HL-60/S4 treated with retinoic acid at 250 ng/mL for 4 days and 3 days (cell line): ENCODE results near the gene CXCL16.

Source experiments
- in situ Hi-C: fragments of 300-500 bp; cut with MboI; formaldehyde crosslinking; loops from 2 replicates; pipeline ENCODE4 v1.7.0; 2022; ENCODE audit warnings: low sequenced_read_pairs

CXCL16 gene

GRCh38 chr17:4739122-4740024 is at the start of gene CXCL16, which contains the start of gene ZMYND15:
Gene CXCL16, minus strand, starts transcription at chr17:4739928. Its CDS starts 589 bp downstream, at chr17:4739339.
Gene ZMYND15, plus strand, starts transcription at chr17:4739833. Its CDS starts 716 bp downstream, at chr17:4740549.
- in situ Hi-C loops = no loop called here

- in situ Hi-C loops = no loop called here
Measured at GRCh38 chr17:4788807-4789700, 49.3 kb upstream of the CXCL16 start, which contains the start of gene GLTPD2. Gene GLTPD2, plus strand, starts transcription at chr17:4788964. Its CDS starts 48 bp downstream, at chr17:4789012.

GRCh38 chr17:4788159-4788806 is 48.6 kb upstream of the CXCL16 start:
- in situ Hi-C loops = no loop called here

GRCh38 chr17:4786516-4786915 is 46.8 kb upstream of the CXCL16 start:
- in situ Hi-C loops = no loop called here

- in situ Hi-C loops = no loop called here
Measured at GRCh38 chr17:4786106-4786511, 46.4 kb upstream of the CXCL16 start, which contains the start of gene VMO1. Gene VMO1, minus strand, starts transcription at chr17:4786364. Its CDS starts 12 bp downstream, at chr17:4786352.

- in situ Hi-C loops = no loop called here
Measured at GRCh38 chr17:4785311-4786105, 45.8 kb upstream of the CXCL16 start.

- in situ Hi-C loops = no loop called here
Measured at GRCh38 chr17:4782652-4783051, 42.9 kb upstream of the CXCL16 start.

GRCh38 chr17:4780325-4780955 is 40.7 kb upstream of the CXCL16 start:
- in situ Hi-C loops = no loop called here

GRCh38 chr17:4777969-4778760 is 38.4 kb upstream of the CXCL16 start:
- in situ Hi-C loops = no loop called here

- in situ Hi-C loops = no loop called here
Measured at GRCh38 chr17:4772235-4772613, 32.5 kb upstream of the CXCL16 start.

- in situ Hi-C loops = no loop called here
Measured at GRCh38 chr17:4771519-4772234, 31.9 kb upstream of the CXCL16 start, which contains the start of gene TM4SF5. Gene TM4SF5, plus strand, starts transcription at chr17:4771886. Its CDS starts 37 bp downstream, at chr17:4771923.

GRCh38 chr17:4769628-4770027 is 29.9 kb upstream of the CXCL16 start:
- in situ Hi-C loops = no loop called here

- in situ Hi-C loops = no loop called here
Measured at GRCh38 chr17:4768298-4768697, 28.6 kb upstream of the CXCL16 start.

- in situ Hi-C loops = no loop called here
Measured at GRCh38 chr17:4766723-4767122, 27.0 kb upstream of the CXCL16 start.

GRCh38 chr17:4766201-4766600 is 26.5 kb upstream of the CXCL16 start:
- in situ Hi-C loops = no loop called here

GRCh38 chr17:4764595-4764994 is 24.9 kb upstream of the CXCL16 start:
- in situ Hi-C loops = no loop called here

GRCh38 chr17:4759776-4760236 is 20.1 kb upstream of the CXCL16 start:
- in situ Hi-C loops = no loop called here

- in situ Hi-C loops = no loop called here
Measured at GRCh38 chr17:4753392-4753791, 13.7 kb upstream of the CXCL16 start.
